ENCODE results near the gene ARHGAP31.

GRCh38 chr3:119433613-119434325, 139.6 kb downstream of the ARHGAP31 start:
- TF ChIP-seq CTCF (IDR thresholded peaks at IDR 0.05) (no peak), POLR2A (IDR thresholded peaks at IDR 0.05) (no peak)

Measured in esophagus squamous epithelium (tissue), 4 donors.